HCT116 (cell line): ENCODE results near the gene EXOC4. TPM values are rescaled to one million over a fixed set of nuclear protein-coding genes. Genes with fewer than 3 reads are reported as not detected.

Experiments
- ATAC-seq: fragments of 200-7000 bp; cut with Tn5 transposase; 2 replicates; pipeline ENCODE4 v1.9.1; 2020; ENCODE audit warnings: mild to moderate bottlenecking, moderate library complexity
- BruUV-seq: library from RNA; stranded (reverse); fragments of 400-500 nt; replicated peaks from 2 replicates; lab custom pipeline; 2021; lab: Mats Ljungman, UMichigan
- CTCF ChIA-PET: fragments of 300-600 bp; sonication (Branson Sonifier 250); formaldehyde crosslinking; loops from one replicate; lab custom pipeline; 2021; ENCODE audit warnings: antibody characterized with exemption; lab: Charles Lee
- POLR2A ChIA-PET: fragments of 300-600, 350-600 bp; sonication (Branson Sonifier 250); formaldehyde crosslinking; loops from one replicate; lab custom pipeline; 2021; ENCODE audit warnings: antibody characterized with exemption; lab: Charles Lee
- RAD21 ChIA-PET, 2 experiments: fragments of 300-600 bp; sonication (Branson Sonifier 250); formaldehyde crosslinking; loops; one replicate each; lab custom pipeline; 2023; ENCODE audit warnings: low total read pairs in 2 of 2; ENCODE audit not compliant: uncharacterized antibody in 2 of 2, unreplicated experiment in 2 of 2, low non-redundant PET in 1 of 2; lab: Charles Lee
- DNase-seq: peaks from one replicate; pipeline ENCODE4 v3.0.0-alpha.2; 2010; ENCODE audit warnings: low read depth, low spot score
- H2AFZ ChIP-seq: fragments of 200-600 bp; shearing (Covaris generic), sonication (generic); 2 replicates; pipeline ENCODE4 v1.6.1; 2017; ENCODE audit warnings: low read depth, mixed run types, mixed read lengths, antibody characterized with exemption, low read length; ENCODE audit not compliant: poor library complexity, severe bottlenecking
- H3K27ac ChIP-seq: 2 replicates; pipeline ENCODE4 v1.5.1; 2012; ENCODE audit warnings: low read depth, low read length
- H3K27me3 ChIP-seq: fragments of 200-600 bp; sonication (generic); 2 replicates; pipeline ENCODE4 v1.6.1; 2016; ENCODE audit warnings: mixed run types, low read length, mixed read lengths; ENCODE audit not compliant: insufficient read depth
- H3K36me3 ChIP-seq, 2 experiments: fragments of 200-500 bp in 1 of 2; fragments of 200-600 bp in 1 of 2; sonication (Bioruptor generic) in 1 of 2; sonication (generic) in 1 of 2; 2 replicates each; pipeline versions ENCODE4 v1.5.1 to v1.6.1; 2014 to 2016; ENCODE audit warnings: low read length in 2 of 2, inconsistent platforms in 1 of 2, mixed read lengths in 1 of 2, mixed run types in 1 of 2; ENCODE audit not compliant: insufficient read depth in 2 of 2, control insufficient read depth in 1 of 2
- H3K4me1 ChIP-seq, 2 experiments: fragments of 200-600 bp in 1 of 2; sonication (generic) in 1 of 2; 2 replicates each; pipeline versions ENCODE4 v1.5.1 to v1.6.1; 2012 to 2017; ENCODE audit warnings: low read length in 2 of 2, inconsistent platforms in 1 of 2, mild to moderate bottlenecking in 1 of 2, mixed read lengths in 1 of 2, mixed run types in 1 of 2, moderate library complexity in 1 of 2; ENCODE audit not compliant: insufficient read depth in 2 of 2, control insufficient read depth in 1 of 2
- H3K4me2 ChIP-seq: fragments of 200-600 bp; sonication (generic); 2 replicates; pipeline ENCODE4 v1.6.1; 2017; ENCODE audit warnings: mixed run types, low read length, mixed read lengths
- H3K4me3 ChIP-seq, 2 experiments: fragments of 200-600 bp in 1 of 2; sonication (generic) in 1 of 2; replicated peaks in 1 of 2; 2 replicates each; pipeline ENCODE4 v1.5.1; 2011 to 2016; ENCODE audit warnings: low read length in 2 of 2, control low read depth in 1 of 2, low read depth in 1 of 2, mild to moderate bottlenecking in 1 of 2, mixed read lengths in 1 of 2, mixed run types in 1 of 2
- H3K79me2 ChIP-seq: fragments of 200-600 bp; sonication (generic); 2 replicates; pipeline ENCODE4 v1.6.1; 2017; ENCODE audit warnings: mild to moderate bottlenecking, mixed run types, low read length, moderate library complexity, mixed read lengths; ENCODE audit not compliant: insufficient read depth
- H3K9ac ChIP-seq: fragments of 200-600 bp; sonication (generic); 2 replicates; pipeline ENCODE4 v1.6.1; 2016; ENCODE audit warnings: low read length, mixed read lengths
- H3K9me2 ChIP-seq: fragments of 200-600 bp; sonication (generic), shearing (Covaris generic); 2 replicates; pipeline ENCODE4 v1.6.1; 2017; ENCODE audit warnings: mixed run types, mild to moderate bottlenecking, moderate library complexity; ENCODE audit not compliant: insufficient read depth
- H3K9me3 ChIP-seq, 2 experiments: fragments of 200-500 bp in 1 of 2; fragments of 200-600 bp in 1 of 2; sonication (Bioruptor generic) in 1 of 2; sonication (generic) in 1 of 2; 2 replicates each; pipeline ENCODE4 v1.6.1; 2014 to 2017; ENCODE audit warnings: low read length in 2 of 2, mixed read lengths in 2 of 2, inconsistent platforms in 1 of 2, low read depth in 1 of 2, mild to moderate bottlenecking in 1 of 2, mixed run types in 1 of 2, moderate library complexity in 1 of 2; ENCODE audit not compliant: control insufficient read depth in 1 of 2, insufficient read depth in 1 of 2
- H4K20me1 ChIP-seq: fragments of 200-600 bp; sonication (generic), shearing (Covaris generic); 2 replicates; pipeline ENCODE4 v1.6.1; 2017; ENCODE audit warnings: mixed run types, mild to moderate bottlenecking, moderate library complexity; ENCODE audit not compliant: insufficient read depth
- ELF1 ChIP-seq: IDR thresholded peaks from 2 replicates; pipeline ENCODE4 v1.6.1; 2012; ENCODE audit warnings: low read depth, borderline replicate concordance
- EZH2 ChIP-seq: fragments of 200-600 bp; sonication (generic); IDR thresholded peaks from 2 replicates; pipeline ENCODE4 v1.6.1; 2017; ENCODE audit warnings: antibody characterized with exemption, mixed run types
- POLR2A ChIP-seq: IDR thresholded peaks from 2 replicates; pipeline ENCODE4 v1.7.0; 2011; ENCODE audit warnings: borderline replicate concordance; ENCODE audit not compliant: insufficient read depth, insufficient read length; ENCODE audit errors: extremely low read depth
- POLR2AphosphoS5 ChIP-seq: IDR thresholded peaks from 2 replicates; pipeline ENCODE4 v1.6.1; 2011; ENCODE audit warnings: mild to moderate bottlenecking, low read depth, low read length, moderate library complexity
- RAD21 ChIP-seq: IDR thresholded peaks from 2 replicates; pipeline ENCODE4 v1.6.1; 2012; ENCODE audit warnings: low read depth, mild to moderate bottlenecking
- SIN3A ChIP-seq: IDR thresholded peaks from 2 replicates; pipeline ENCODE4 v1.6.1; 2012; ENCODE audit warnings: low read depth
- SP1 ChIP-seq: IDR thresholded peaks from 2 replicates; pipeline ENCODE4 v1.6.1; 2012; ENCODE audit warnings: low read depth
- SRF ChIP-seq: IDR thresholded peaks from 2 replicates; pipeline ENCODE4 v1.6.1; 2012; ENCODE audit warnings: low read depth
- TCF7L2 ChIP-seq: IDR thresholded peaks from 2 replicates; pipeline ENCODE4 v1.7.0; 2011; ENCODE audit warnings: borderline replicate concordance, inconsistent platforms; ENCODE audit not compliant: insufficient read depth, insufficient read length; ENCODE audit errors: extremely low read depth
- YY1 ChIP-seq: IDR thresholded peaks from 2 replicates; pipeline ENCODE4 v1.6.1; 2011; ENCODE audit warnings: low read length, low read depth, moderate library complexity, mild to moderate bottlenecking; ENCODE audit not compliant: insufficient replicate concordance; ENCODE audit errors: extremely low read depth
- ZNF274 ChIP-seq: fragments of 200-500 bp; sonication (Bioruptor generic); IDR thresholded peaks from 2 replicates; pipeline ENCODE4 v1.6.1; 2014; ENCODE audit warnings: mild to moderate bottlenecking, low read depth, low read length, inconsistent platforms
- intact Hi-C: fragments of 100-400 bp; cut with micrococcal nuclease; formaldehyde crosslinking; loops from 2 replicates; pipeline ENCODE4 v1.10.0; 2022
- total RNA-seq: library from RNA; stranded (reverse); gene quantifications from one replicate; pipeline ENCODE4 v1.2.1, GENCODE V29; 2021; ENCODE audit not compliant: unreplicated experiment
- TF ChIP-seq, protein P1 (sequence below): IDR thresholded peaks from 2 replicates; pipeline ENCODE4 v1.6.1; 2011; ENCODE audit warnings: mild to moderate bottlenecking, low read length, moderate library complexity; ENCODE audit not compliant: insufficient replicate concordance; ENCODE audit errors: extremely low read depth
- TF ChIP-seq, protein P2 (sequence below): IDR thresholded peaks from 2 replicates; pipeline ENCODE4 v1.6.1; 2012
- TF ChIP-seq, protein P3 (sequence below), 3 experiments: fragments of 200-600 bp in 1 of 3; sonication (generic) in 1 of 3; IDR thresholded peaks in 2 of 3; conservative IDR thresholded peaks in 1 of 3; 2 replicates each; pipeline ENCODE4 v1.5.1; 2012 to 2017; ENCODE audit warnings: low read depth in 2 of 3, low read length in 2 of 3, antibody characterized with exemption in 1 of 3, borderline replicate concordance in 1 of 3, control low read depth in 1 of 3, mild to moderate bottlenecking in 1 of 3, mixed read lengths in 1 of 3, mixed run types in 1 of 3, moderate library complexity in 1 of 3; ENCODE audit not compliant: insufficient read depth in 1 of 3

The EXOC4 gene
- total RNA-seq, 1 experiment from 2014 or later = 40.3 TPM

DNA sequence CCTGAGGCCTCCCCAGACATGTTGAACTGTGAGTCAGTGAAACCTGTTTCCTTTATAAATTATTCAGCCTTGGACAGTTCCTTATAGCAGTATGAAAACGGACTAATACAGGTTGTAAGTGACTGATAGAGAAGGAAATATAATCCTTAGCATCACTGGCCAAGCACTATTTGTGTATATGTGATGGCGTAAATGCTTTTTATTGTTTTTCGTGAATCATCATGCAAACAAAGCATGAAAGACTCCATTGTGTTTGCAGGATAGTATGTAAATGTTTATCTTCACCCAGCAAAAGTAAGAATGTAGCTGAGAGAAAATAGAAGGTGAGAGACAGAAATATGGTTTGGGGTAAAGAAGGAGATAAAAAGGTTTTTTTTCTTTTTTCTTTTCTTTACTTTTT, 781.8 kb downstream of the EXOC4 start:
- BruUV-seq = no TSS peak
- H4K20me1 ChIP-seq = no peaks in the 10 kb centered on the region
- no peaks in the 10 kb centered on the region for H3K27me3 ChIP-seq
- DNase-seq (no peak), ATAC-seq (no peak)
- H3K9ac ChIP-seq = no peak overlapping the region
- H2AFZ ChIP-seq = no peak overlapping the region
- ChIA-PET POLR2A (no interaction called here), CTCF (no interaction called here), RAD21 (no interaction called here)
- H3K9me2 ChIP-seq = no peaks in the 10 kb centered on the region
- H3K4me3 ChIP-seq = no peak overlapping the region
- H3K4me1 ChIP-seq = 0 out of 4 replicates have a peak, but pooled peaks cover 0 to 2% of the 10 kb centered on the region in 2 experiments
- H3K79me2 ChIP-seq = no peaks in the 10 kb centered on the region
- H3K4me2 ChIP-seq = no peak overlapping the region
- no peaks in the 10 kb centered on the region for H3K36me3 ChIP-seq
- TF ChIP-seq POLR2A (no peak), YY1 (no peak), ELF1 (no peak), TCF7L2 (no peak), SP1 (no peak), EZH2 (no peak), POLR2AphosphoS5 (no peak), SIN3A (no peak), RAD21 (no peak), ZNF274 (no peak), SRF (no peak)
- TF ChIP-seq, protein P1, sequence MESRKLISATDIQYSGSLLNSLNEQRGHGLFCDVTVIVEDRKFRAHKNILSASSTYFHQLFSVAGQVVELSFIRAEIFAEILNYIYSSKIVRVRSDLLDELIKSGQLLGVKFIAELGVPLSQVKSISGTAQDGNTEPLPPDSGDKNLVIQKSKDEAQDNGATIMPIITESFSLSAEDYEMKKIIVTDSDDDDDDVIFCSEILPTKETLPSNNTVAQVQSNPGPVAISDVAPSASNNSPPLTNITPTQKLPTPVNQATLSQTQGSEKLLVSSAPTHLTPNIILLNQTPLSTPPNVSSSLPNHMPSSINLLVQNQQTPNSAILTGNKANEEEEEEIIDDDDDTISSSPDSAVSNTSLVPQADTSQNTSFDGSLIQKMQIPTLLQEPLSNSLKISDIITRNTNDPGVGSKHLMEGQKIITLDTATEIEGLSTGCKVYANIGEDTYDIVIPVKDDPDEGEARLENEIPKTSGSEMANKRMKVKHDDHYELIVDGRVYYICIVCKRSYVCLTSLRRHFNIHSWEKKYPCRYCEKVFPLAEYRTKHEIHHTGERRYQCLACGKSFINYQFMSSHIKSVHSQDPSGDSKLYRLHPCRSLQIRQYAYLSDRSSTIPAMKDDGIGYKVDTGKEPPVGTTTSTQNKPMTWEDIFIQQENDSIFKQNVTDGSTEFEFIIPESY = no peak
- TF ChIP-seq, protein P2, sequence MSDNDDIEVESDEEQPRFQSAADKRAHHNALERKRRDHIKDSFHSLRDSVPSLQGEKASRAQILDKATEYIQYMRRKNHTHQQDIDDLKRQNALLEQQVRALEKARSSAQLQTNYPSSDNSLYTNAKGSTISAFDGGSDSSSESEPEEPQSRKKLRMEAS = no peak
- TF ChIP-seq, protein P3, sequence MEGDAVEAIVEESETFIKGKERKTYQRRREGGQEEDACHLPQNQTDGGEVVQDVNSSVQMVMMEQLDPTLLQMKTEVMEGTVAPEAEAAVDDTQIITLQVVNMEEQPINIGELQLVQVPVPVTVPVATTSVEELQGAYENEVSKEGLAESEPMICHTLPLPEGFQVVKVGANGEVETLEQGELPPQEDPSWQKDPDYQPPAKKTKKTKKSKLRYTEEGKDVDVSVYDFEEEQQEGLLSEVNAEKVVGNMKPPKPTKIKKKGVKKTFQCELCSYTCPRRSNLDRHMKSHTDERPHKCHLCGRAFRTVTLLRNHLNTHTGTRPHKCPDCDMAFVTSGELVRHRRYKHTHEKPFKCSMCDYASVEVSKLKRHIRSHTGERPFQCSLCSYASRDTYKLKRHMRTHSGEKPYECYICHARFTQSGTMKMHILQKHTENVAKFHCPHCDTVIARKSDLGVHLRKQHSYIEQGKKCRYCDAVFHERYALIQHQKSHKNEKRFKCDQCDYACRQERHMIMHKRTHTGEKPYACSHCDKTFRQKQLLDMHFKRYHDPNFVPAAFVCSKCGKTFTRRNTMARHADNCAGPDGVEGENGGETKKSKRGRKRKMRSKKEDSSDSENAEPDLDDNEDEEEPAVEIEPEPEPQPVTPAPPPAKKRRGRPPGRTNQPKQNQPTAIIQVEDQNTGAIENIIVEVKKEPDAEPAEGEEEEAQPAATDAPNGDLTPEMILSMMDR (IDR thresholded peaks at IDR 0.05 in 2 of 3, conservative IDR thresholded peaks at IDR 0.05 in 1 of 3; ENCODE audit: borderline replicate concordance in 1 of 3, insufficient read depth in 1 of 3, low read depth in 2 of 3, low read length in 2 of 3) = no peak
- no peaks in the 10 kb centered on the region for H3K9me3 ChIP-seq
- intact Hi-C loops = no loop called here
- no peak overlapping the region for H3K27ac ChIP-seq
